ENCODE measurements around the gene MARK2.

GRCh38 chr11:63816732-63817131 is 22.2 kb upstream of the MARK2 start:
- TF ChIP-seq YY1 (IDR thresholded peaks at IDR 0.05; ENCODE audit: insufficient read depth, insufficient read length) = no peak
- TF ChIP-seq ZNF274 (IDR thresholded peaks at IDR 0.05; ENCODE audit: low read depth, low read length) = no peak
- TF ChIP-seq SUZ12 (IDR thresholded peaks at IDR 0.05; ENCODE audit: extremely low read depth, insufficient read depth, insufficient read length) = no peak

All from NT2/D1 (cell line).